HEK293T (cell line): Measurements from ENCODE around the gene KRTAP10-3.

Experiments used
- ARNT ChIP-seq: fragments of 450-650 bp; IDR thresholded peaks from 2 replicates; pipeline ENCODE4 v1.6.1; 2017; ENCODE audit warnings: mild to moderate bottlenecking
- BHLHE40 ChIP-seq: fragments of 450-650 bp; IDR thresholded peaks from 2 replicates; pipeline ENCODE4 v1.6.1; 2016; ENCODE audit warnings: mild to moderate bottlenecking, moderate library complexity, borderline replicate concordance
- ELF4 ChIP-seq: fragments of 450-650 bp; IDR thresholded peaks from 2 replicates; pipeline ENCODE4 v1.6.1; 2017; ENCODE audit warnings: antibody characterized with exemption
- FOXA1 ChIP-seq: fragments of 450-650 bp; IDR thresholded peaks from 2 replicates; pipeline ENCODE4 v1.6.1; 2016; ENCODE audit warnings: mild to moderate bottlenecking
- FOXK2 ChIP-seq: fragments of 450-650 bp; IDR thresholded peaks from 2 replicates; pipeline ENCODE4 v1.6.1; 2016; ENCODE audit warnings: mild to moderate bottlenecking
- FOXM1 ChIP-seq: fragments of 450-650 bp; IDR thresholded peaks from 2 replicates; pipeline ENCODE4 v1.6.1; 2017; ENCODE audit warnings: mild to moderate bottlenecking, borderline replicate concordance
- NFRKB ChIP-seq: fragments of 450-650 bp; IDR thresholded peaks from 2 replicates; pipeline ENCODE4 v1.6.1; 2016; ENCODE audit warnings: mild to moderate bottlenecking, moderate library complexity
- PKNOX1 ChIP-seq: fragments of 450-650 bp; IDR thresholded peaks from 2 replicates; pipeline ENCODE4 v1.6.1; 2016
- SP1 ChIP-seq: fragments of 450-650 bp; IDR thresholded peaks from 2 replicates; pipeline ENCODE4 v1.6.1; 2017

- TF ChIP-seq SP1, result no peak
- TF ChIP-seq PKNOX1, result no peak
- no peak for TF ChIP-seq BHLHE40
- TF ChIP-seq FOXM1, result no peak
- TF ChIP-seq ELF4, result no peak
- no peak for TF ChIP-seq FOXK2
- no peak for TF ChIP-seq NFRKB
- no peak for TF ChIP-seq FOXA1
- no peak for TF ChIP-seq ARNT
These were observed 43.9 kb upstream of the KRTAP10-3 start for GRCh38 chr21:44602463-44602850.
